Parathyroid adenoma (tissue), 2 donors: Measurements from ENCODE around the gene CDC23.

Experiments
- H2AFZ ChIP-seq: fragments of 300-600 bp; sonication (generic); one replicate; pipeline ENCODE4 v1.7.0; 2017; ENCODE audit warnings: antibody characterized with exemption, mild to moderate bottlenecking
- H3K27ac ChIP-seq: fragments of 300-600 bp; sonication (generic); one replicate; pipeline ENCODE4 v1.7.0; 2017
- H3K27me3 ChIP-seq: fragments of 300-600 bp; sonication (generic); one replicate; pipeline ENCODE4 v1.7.0; 2017; ENCODE audit warnings: low read length; ENCODE audit not compliant: control insufficient read depth, insufficient read depth
- H3K36me3 ChIP-seq: fragments of 300-600 bp; sonication (generic); one replicate; pipeline ENCODE4 v1.7.0; 2017; ENCODE audit warnings: low read length; ENCODE audit not compliant: control insufficient read depth, insufficient read depth
- H3K4me1 ChIP-seq: fragments of 300-600 bp; sonication (generic); one replicate; pipeline ENCODE4 v1.7.0; 2017; ENCODE audit warnings: control low read depth
- H3K4me2 ChIP-seq: fragments of 300-600 bp; sonication (generic); one replicate; pipeline ENCODE4 v1.7.0; 2017; ENCODE audit warnings: low read length
- H3K4me3 ChIP-seq: fragments of 300-600 bp; sonication (generic); one replicate; pipeline ENCODE4 v1.7.0; 2017; ENCODE audit warnings: low read depth, low read length
- H3K79me2 ChIP-seq: fragments of 300-600 bp; sonication (generic); one replicate; pipeline ENCODE4 v1.7.0; 2017; ENCODE audit warnings: control low read depth
- H3K9ac ChIP-seq: fragments of 300-600 bp; sonication (generic); one replicate; pipeline ENCODE4 v1.7.0; 2017; ENCODE audit warnings: mild to moderate bottlenecking
- H3K9me3 ChIP-seq: fragments of 300-600 bp; sonication (generic); one replicate; pipeline ENCODE4 v1.7.0; 2017; ENCODE audit warnings: low read length; ENCODE audit not compliant: control insufficient read depth
- CTCF ChIP-seq: fragments of 300-600 bp; sonication (generic); IDR thresholded peaks from one replicate; pipeline ENCODE4 v1.7.0; 2017; ENCODE audit warnings: antibody characterized with exemption, mild to moderate bottlenecking
- donor health status: primary hyperparathyroidism.

CDC23 gene

GRCh38 chr5:138240650-138241385, 27.7 kb upstream of the CDC23 start:
- Histone ChIP-seq H2AFZ (no peak overlapping the region), H3K4me2 (no peak overlapping the region), H3K36me3 (no peaks in the 10 kb centered on the region), H3K9me3 (no peaks in the 10 kb centered on the region), H3K4me1 (peaks cover 2% of the 10 kb centered on the region), H3K27ac (no peak overlapping the region), H3K4me3 (no peak overlapping the region), H3K9ac (no peak overlapping the region), H3K79me2 (no peaks in the 10 kb centered on the region), H3K27me3 (no peaks in the 10 kb centered on the region)
- TF ChIP-seq CTCF = no peak

- Histone ChIP-seq H2AFZ (no peak overlapping the region), H3K4me3 (no peak overlapping the region), H3K27me3 (no peaks in the 10 kb centered on the region), H3K9ac (no peak overlapping the region), H3K4me2 (no peak overlapping the region), H3K9me3 (no peaks in the 10 kb centered on the region), H3K36me3 (no peaks in the 10 kb centered on the region), H3K27ac (no peak overlapping the region), H3K79me2 (no peaks in the 10 kb centered on the region), H3K4me1 (peaks cover 2% of the 10 kb centered on the region)
- no peak for TF ChIP-seq CTCF
Observed at GRCh38 chr5:138238034-138238433, 24.9 kb upstream of the CDC23 start.

- no peaks in the 10 kb centered on the region for H3K27me3 ChIP-seq
- no peak overlapping the region for H3K27ac ChIP-seq
- no peaks in the 10 kb centered on the region for H3K9me3 ChIP-seq
- no peak for TF ChIP-seq CTCF
- H3K4me2 ChIP-seq = no peak overlapping the region
- H3K4me3 ChIP-seq = no peak overlapping the region
- no peak overlapping the region for H2AFZ ChIP-seq
- no peak overlapping the region for H3K9ac ChIP-seq
- H3K79me2 ChIP-seq = no peaks in the 10 kb centered on the region
- H3K4me1 ChIP-seq = no peaks in the 10 kb centered on the region
- no peaks in the 10 kb centered on the region for H3K36me3 ChIP-seq
Observed at GRCh38 chr5:138234651-138235050, 21.5 kb upstream of the CDC23 start.

GRCh38 chr5:138233280-138233679, 20.2 kb upstream of the CDC23 start:
- Histone ChIP-seq H3K27me3 (no peaks in the 10 kb centered on the region), H3K9ac (no peak overlapping the region), H3K9me3 (no peaks in the 10 kb centered on the region), H3K4me2 (no peak overlapping the region), H3K4me1 (no peaks in the 10 kb centered on the region), H3K79me2 (no peaks in the 10 kb centered on the region), H3K27ac (no peak overlapping the region), H3K36me3 (no peaks in the 10 kb centered on the region), H2AFZ (no peak overlapping the region), H3K4me3 (no peak overlapping the region)
- TF ChIP-seq CTCF = no peak

GRCh38 chr5:138230981-138231589, 18.0 kb upstream of the CDC23 start:
- H3K4me2 ChIP-seq = no peak overlapping the region
- H3K4me3 ChIP-seq = no peak overlapping the region
- H3K36me3 ChIP-seq = no peaks in the 10 kb centered on the region
- no peak overlapping the region for H3K9ac ChIP-seq
- no peak overlapping the region for H3K27ac ChIP-seq
- H3K9me3 ChIP-seq = no peaks in the 10 kb centered on the region
- H3K4me1 ChIP-seq = no peaks in the 10 kb centered on the region
- H2AFZ ChIP-seq = no peak overlapping the region
- no peak for TF ChIP-seq CTCF
- H3K27me3 ChIP-seq = no peaks in the 10 kb centered on the region
- no peaks in the 10 kb centered on the region for H3K79me2 ChIP-seq
